Measurements from ENCODE around the gene GOLM1. TPM values are rescaled to one million over a fixed set of nuclear protein-coding genes. Genes with fewer than 3 reads are reported as not detected.
"Not testable (repeated sequence)": the region's sequence is repeated elsewhere in the genome, so short reads cannot be mapped to it uniquely, and the experiment has no call there.

The GOLM1 gene
- total RNA-seq, 1 donor from 2014 or later: 111 TPM

DNA sequence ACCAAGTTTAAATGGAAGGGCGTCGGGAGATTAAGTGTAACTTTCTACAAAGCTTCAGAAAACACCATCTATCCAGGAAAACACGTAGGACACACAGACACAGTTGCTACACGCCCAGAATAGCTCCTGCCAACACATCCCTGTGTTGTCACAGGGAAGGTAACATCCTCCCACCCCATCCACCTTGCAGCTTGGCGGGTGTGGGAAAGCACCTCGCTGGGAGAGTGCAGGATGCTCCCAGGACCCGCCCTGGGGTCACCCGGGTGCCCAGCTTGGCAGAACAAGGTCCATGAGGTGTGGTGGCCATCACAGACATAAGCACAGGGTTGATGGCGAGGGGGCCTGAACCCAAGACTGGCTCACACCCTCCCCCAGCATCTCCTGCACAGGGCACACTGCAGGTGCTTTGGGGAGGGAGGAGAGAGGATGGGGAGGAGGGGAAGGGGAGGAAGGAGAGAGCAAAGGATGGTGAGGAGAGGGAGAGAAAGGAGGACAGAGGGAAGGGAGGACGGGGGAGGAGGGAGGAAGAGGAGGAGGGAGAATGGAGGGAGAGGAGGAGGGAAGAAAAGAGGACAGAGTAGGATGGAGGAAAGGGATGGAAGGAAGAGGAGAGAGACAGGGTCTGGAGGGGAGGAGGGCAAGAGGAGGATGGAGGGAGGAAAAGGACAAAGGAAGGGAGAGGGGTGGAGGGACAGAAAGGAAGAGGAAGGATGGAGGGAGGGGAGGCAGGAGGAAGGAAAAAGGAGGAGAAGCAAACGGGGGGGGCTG lies 37.2 kb downstream of the GOLM1 start:
- H3K4me1 Mint-ChIP-seq: no peaks in the 10 kb centered on the region
- H3K9me3 Mint-ChIP-seq: no peaks in the 10 kb centered on the region
- no peak overlapping the region for H3K4me3 Mint-ChIP-seq
- DNase-seq (ENCODE audit: low read depth, low spot score): no peak
- peak overlapping the region; percentile 83 for H3K27ac Mint-ChIP-seq (ENCODE audit: unreplicated experiment)
- TF ChIP-seq CTCF (conservative IDR thresholded peaks at IDR 0.05): no peak
- H3K36me3 Mint-ChIP-seq (ENCODE audit: low read depth): peaks cover 8% of the 10 kb centered on the region
- H3K27me3 Mint-ChIP-seq (ENCODE audit: low read depth): no peaks in the 10 kb centered on the region

DNA sequence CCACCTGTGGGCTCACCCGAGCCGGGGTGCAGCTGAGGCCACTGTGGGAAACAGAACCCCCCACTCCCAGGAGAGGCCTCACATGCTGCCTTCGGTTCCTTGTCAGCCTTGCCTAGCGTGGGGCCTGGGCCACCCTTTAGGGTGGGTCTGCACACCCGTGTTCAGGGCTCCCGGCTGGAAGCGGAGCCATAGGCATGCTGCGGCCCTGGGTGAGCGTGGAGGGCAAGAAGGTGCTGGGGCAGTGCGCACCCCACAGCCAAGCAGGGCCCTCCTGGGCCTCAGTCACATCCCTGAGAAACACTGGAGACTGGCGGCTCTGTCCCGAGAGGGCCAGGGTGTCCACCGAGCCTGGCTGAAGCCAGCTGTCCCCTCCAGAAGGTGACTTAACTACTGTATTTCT lies 41.9 kb downstream of the GOLM1 start:
- Mint-ChIP-seq H3K4me1 (no peaks in the 10 kb centered on the region), H3K36me3 (ENCODE audit: low read depth) (peaks cover 5% of the 10 kb centered on the region), H3K27me3 (ENCODE audit: low read depth) (no peaks in the 10 kb centered on the region), H3K27ac (ENCODE audit: unreplicated experiment) (no peak overlapping the region), H3K9me3 (no peaks in the 10 kb centered on the region), H3K4me3 (no peak overlapping the region)
- TF ChIP-seq CTCF (conservative IDR thresholded peaks at IDR 0.05): no peak
- DNase-seq (ENCODE audit: low read depth, low spot score): no peak

GRCh38 chr9:86054695-86055094 lies 44.7 kb downstream of the GOLM1 start:
- DNase-seq (ENCODE audit: low read depth, low spot score): no peak
- H3K27ac Mint-ChIP-seq (ENCODE audit: unreplicated experiment): no peak overlapping the region
- no peaks in the 10 kb centered on the region for H3K27me3 Mint-ChIP-seq (ENCODE audit: low read depth)
- TF ChIP-seq CTCF (conservative IDR thresholded peaks at IDR 0.05): no peak
- no peak overlapping the region for H3K4me3 Mint-ChIP-seq
- H3K4me1 Mint-ChIP-seq: no peaks in the 10 kb centered on the region
- H3K36me3 Mint-ChIP-seq (ENCODE audit: low read depth): peaks cover 26% of the 10 kb centered on the region
- no peaks in the 10 kb centered on the region for H3K9me3 Mint-ChIP-seq

GRCh38 chr9:86052556-86053468 lies 46.5 kb downstream of the GOLM1 start:
- no peak overlapping the region for H3K4me3 Mint-ChIP-seq
- no peak overlapping the region for H3K27ac Mint-ChIP-seq (ENCODE audit: unreplicated experiment)
- no peaks in the 10 kb centered on the region for H3K27me3 Mint-ChIP-seq (ENCODE audit: low read depth)
- no peak for DNase-seq (ENCODE audit: low read depth, low spot score)
- H3K4me1 Mint-ChIP-seq: no peaks in the 10 kb centered on the region
- no peaks in the 10 kb centered on the region for H3K9me3 Mint-ChIP-seq
- H3K36me3 Mint-ChIP-seq (ENCODE audit: low read depth): peaks cover 27% of the 10 kb centered on the region
- no peak for TF ChIP-seq CTCF (conservative IDR thresholded peaks at IDR 0.05)

DNA sequence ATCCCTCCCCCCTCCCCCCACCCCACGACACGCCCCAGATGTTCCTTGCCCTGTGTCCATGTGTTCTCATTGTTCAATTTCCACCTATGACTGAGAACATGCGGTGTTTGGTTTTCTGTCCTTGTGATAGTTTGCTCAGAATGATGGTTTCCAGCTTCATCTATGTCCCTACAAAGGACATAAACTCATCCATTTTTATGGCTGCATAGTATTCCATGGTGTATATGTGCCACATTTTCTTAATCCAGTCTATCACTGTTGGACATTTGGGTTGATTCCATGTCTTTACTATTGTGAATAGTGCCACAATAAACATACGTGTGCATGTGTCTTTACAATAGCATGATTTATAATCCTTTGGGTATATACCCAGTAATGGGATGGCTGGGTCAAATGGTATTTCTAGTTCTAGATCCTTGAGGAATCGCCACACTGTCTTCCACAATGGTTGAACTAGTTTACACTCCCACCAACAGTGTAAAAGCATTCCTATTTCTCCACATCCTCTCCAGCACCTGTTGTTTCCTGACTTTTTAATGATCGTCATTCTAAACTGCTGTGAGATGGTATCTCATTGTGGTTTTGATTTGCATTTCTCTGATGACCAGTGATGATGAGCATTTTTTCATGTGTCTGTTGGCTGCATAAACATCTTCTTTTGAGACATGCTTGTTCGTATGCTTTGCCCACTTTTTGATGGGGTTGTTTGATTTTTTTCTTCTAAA lies 51.2 kb downstream of the GOLM1 start:
- not testable (repeated sequence) for H3K27me3 Mint-ChIP-seq (ENCODE audit: low read depth); H3K9me3 Mint-ChIP-seq; DNase-seq (ENCODE audit: low read depth, low spot score); H3K4me1 Mint-ChIP-seq; H3K4me3 Mint-ChIP-seq; H3K27ac Mint-ChIP-seq (ENCODE audit: unreplicated experiment)
- H3K36me3 Mint-ChIP-seq (ENCODE audit: low read depth): peaks cover 34% of the 10 kb centered on the region
